Mesenchymal stem cell (in vitro differentiated cells and primary cell): Measurements from ENCODE around the gene DYNC1I1. TPM values are rescaled to one million over a fixed set of nuclear protein-coding genes. Genes with fewer than 3 reads are reported as not detected.

ENCODE experiments used
- DNase-seq: peaks from one replicate; pipeline ENCODE4 v3.0.0-alpha.2; 2013
- H2AFZ ChIP-seq: one replicate; pipeline ENCODE4 v1.6.1; 2013; ENCODE audit warnings: low read depth, mild to moderate bottlenecking, control low read depth, inconsistent platforms, low read length, moderate library complexity
- H2AK5ac ChIP-seq: 2 replicates; pipeline ENCODE4 v1.6.1; 2013; ENCODE audit warnings: low read length, moderate library complexity, mild to moderate bottlenecking, inconsistent platforms; ENCODE audit not compliant: severe bottlenecking
- H2BK120ac ChIP-seq: one replicate; pipeline ENCODE4 v1.6.1; 2013; ENCODE audit warnings: low read depth, mild to moderate bottlenecking, inconsistent platforms, low read length, moderate library complexity
- H2BK12ac ChIP-seq, 2 experiments: one replicate each; pipeline ENCODE4 v1.6.1; 2013; ENCODE audit warnings: inconsistent platforms in 2 of 2, low read length in 2 of 2, mild to moderate bottlenecking in 2 of 2, moderate library complexity in 2 of 2, control low read depth in 1 of 2
- H2BK15ac ChIP-seq: one replicate; pipeline ENCODE4 v1.6.1; 2013; ENCODE audit warnings: mild to moderate bottlenecking, low read depth, inconsistent platforms; ENCODE audit not compliant: poor library complexity, severe bottlenecking
- H2BK5ac ChIP-seq: 2 replicates; pipeline ENCODE4 v1.6.1; 2013; ENCODE audit warnings: low read depth, mild to moderate bottlenecking, low read length, control low read depth, inconsistent platforms; ENCODE audit not compliant: poor library complexity, severe bottlenecking
- H3K14ac ChIP-seq, 2 experiments: one replicate each; pipeline ENCODE4 v1.6.1; 2013; ENCODE audit warnings: inconsistent platforms in 2 of 2, low read length in 2 of 2, control low read depth in 1 of 2, mild to moderate bottlenecking in 1 of 2, moderate library complexity in 1 of 2
- H3K18ac ChIP-seq, 2 experiments: one replicate each; pipeline ENCODE4 v1.6.1; 2013; ENCODE audit warnings: inconsistent platforms in 2 of 2, low read length in 2 of 2, control low read depth in 1 of 2, low read depth in 1 of 2, mild to moderate bottlenecking in 1 of 2
- H3K23ac ChIP-seq, 2 experiments: one replicate each; pipeline ENCODE4 v1.6.1; 2013; ENCODE audit warnings: inconsistent platforms in 2 of 2, low read length in 2 of 2, mild to moderate bottlenecking in 2 of 2, moderate library complexity in 2 of 2, control low read depth in 1 of 2
- H3K27ac ChIP-seq: 2 replicates; pipeline ENCODE4 v1.5.1; 2013; ENCODE audit warnings: mild to moderate bottlenecking, moderate library complexity, low read length, control low read depth, inconsistent platforms; ENCODE audit not compliant: poor library complexity, severe bottlenecking
- H3K27me3 ChIP-seq, 2 experiments: 2 replicates each; pipeline versions ENCODE4 v1.6.1 to v1.7.0; 2013; ENCODE audit warnings: low read length in 2 of 2, mild to moderate bottlenecking in 2 of 2, moderate library complexity in 2 of 2, control low read depth in 1 of 2, inconsistent platforms in 1 of 2; ENCODE audit not compliant: control insufficient read depth in 1 of 2, insufficient read depth in 1 of 2
- H3K36me3 ChIP-seq, 2 experiments: 2 replicates each; pipeline versions ENCODE4 v1.6.1 to v1.7.0; 2013; ENCODE audit warnings: low read length in 2 of 2, control low read depth in 1 of 2, inconsistent platforms in 1 of 2, low read depth in 1 of 2, mild to moderate bottlenecking in 1 of 2; ENCODE audit not compliant: insufficient read depth in 2 of 2, control insufficient read depth in 1 of 2
- H3K4ac ChIP-seq, 2 experiments: one replicate each; pipeline ENCODE4 v1.6.1; 2013; ENCODE audit warnings: inconsistent platforms in 2 of 2, low read length in 2 of 2, mild to moderate bottlenecking in 2 of 2, moderate library complexity in 2 of 2, control low read depth in 1 of 2, low read depth in 1 of 2
- H3K4me1 ChIP-seq: 2 replicates; pipeline ENCODE4 v1.6.1; 2013; ENCODE audit warnings: low read depth, low read length, control low read depth; ENCODE audit not compliant: control insufficient read depth, insufficient read depth
- H3K4me2 ChIP-seq: 2 replicates; pipeline ENCODE4 v1.6.1; 2013; ENCODE audit warnings: low read length, mild to moderate bottlenecking, inconsistent platforms; ENCODE audit not compliant: poor library complexity, severe bottlenecking
- H3K4me3 ChIP-seq, 2 experiments: 2 replicates each; pipeline versions ENCODE4 v1.5.1 to v1.7.0; 2013; ENCODE audit warnings: low read length in 2 of 2, mild to moderate bottlenecking in 2 of 2, control low read depth in 1 of 2, low read depth in 1 of 2; ENCODE audit not compliant: insufficient read depth in 1 of 2
- H3K79me1 ChIP-seq: replicated peaks from 2 replicates; pipeline ENCODE4 v1.6.1; 2013; ENCODE audit warnings: mild to moderate bottlenecking, control low read depth, low read length, inconsistent platforms; ENCODE audit not compliant: poor library complexity, severe bottlenecking
- H3K9ac ChIP-seq: 2 replicates; pipeline ENCODE4 v1.7.0; 2013; ENCODE audit warnings: mild to moderate bottlenecking, low read length, moderate library complexity
- H3K9me3 ChIP-seq: 2 replicates; pipeline ENCODE4 v1.7.0; 2013; ENCODE audit warnings: mild to moderate bottlenecking, low read length; ENCODE audit not compliant: control insufficient read depth
- H4K8ac ChIP-seq: one replicate; pipeline ENCODE4 v1.6.1; 2013; ENCODE audit warnings: inconsistent platforms, mild to moderate bottlenecking, low read length, moderate library complexity
- H4K91ac ChIP-seq: one replicate; pipeline ENCODE4 v1.6.1; 2013; ENCODE audit warnings: mild to moderate bottlenecking, low read length, inconsistent platforms
- WGBS: methylation state at CpG from one replicate; pipeline ENCODE4 v1.1.7; 2013; ENCODE audit warnings: mixed read lengths; 5-methylcytosine and 5-hydroxymethylcytosine counted together
- polyA plus RNA-seq, 2 experiments: library from polyadenylated mRNA; stranded (reverse); fragments of 200-250 nt; gene quantifications; one replicate each; pipeline ENCODE4 v1.2.3, GENCODE V29; 2013

DYNC1I1 gene
- polyA plus RNA-seq (2013, experiment 1 of 2): 0.87 TPM
- polyA plus RNA-seq (2013, experiment 2 of 2): 1.2 TPM

- H3K27ac ChIP-seq: no peak within 1 kb of the TSS
- H3K4me3 ChIP-seq: peak within 1 kb of the TSS; percentile 71 to 80
- H3K18ac ChIP-seq: peak within 1 kb of the TSS; percentile 49 to 62
- peaks cover 8% of the 10 kb centered on the region for H3K4me1 ChIP-seq
- peak within 1 kb of the TSS in 1 of 2 experiments; percentile 69 for H2BK12ac ChIP-seq
- H3K9me3 ChIP-seq: no peaks in the 10 kb centered on the region
- H3K27me3 ChIP-seq: peaks cover 4 to 8% of the 10 kb centered on the region in 2 experiments
- peak within 1 kb of the TSS; percentile 15 for H2AFZ ChIP-seq
- H4K91ac ChIP-seq: no peak within 1 kb of the TSS
- no peak within 1 kb of the TSS for H2BK5ac ChIP-seq
- H3K9ac ChIP-seq: peak within 1 kb of the TSS; percentile 65
- H3K79me1 ChIP-seq: no peaks in the 10 kb centered on the region
- under 1% methylated on average over 15 of the region's 49 CpGs for WGBS
- H2BK15ac ChIP-seq: no peak within 1 kb of the TSS
- H4K8ac ChIP-seq: peak within 1 kb of the TSS; percentile 42
- H3K14ac ChIP-seq: peak within 1 kb of the TSS in 1 of 2 experiments; percentile 86
- H3K36me3 ChIP-seq: no peaks in the 10 kb centered on the region
- H3K4me2 ChIP-seq: peak within 1 kb of the TSS; percentile 94
- no peak within 1 kb of the TSS for H3K4ac ChIP-seq
- peak; percentile 64 for DNase-seq
- no peak within 1 kb of the TSS for H2AK5ac ChIP-seq
- peak within 1 kb of the TSS; percentile 24 for H2BK120ac ChIP-seq
- peak within 1 kb of the TSS in 1 of 2 experiments; percentile 40 for H3K23ac ChIP-seq
These were observed at the start of gene DYNC1I1 for GRCh38 chr7:95772298-95772770. Gene DYNC1I1 (plus strand): TSS chr7:95772554. CDS start chr7:95804730, 32,176 bp downstream.

GRCh38 chr7:95723583-95724180, 48.7 kb upstream of the DYNC1I1 start:
- H2AFZ ChIP-seq: no peak overlapping the region
- no peaks in the 10 kb centered on the region for H3K9me3 ChIP-seq
- H3K4me3 ChIP-seq: no peak overlapping the region
- H3K18ac ChIP-seq: no peak overlapping the region
- no peak overlapping the region for H2BK12ac ChIP-seq
- no CpG with 5 or more reads among the region's 2 CpGs for WGBS
- H2BK120ac ChIP-seq: no peak overlapping the region
- H4K8ac ChIP-seq: no peak overlapping the region
- no peak overlapping the region for H3K4ac ChIP-seq
- no peak overlapping the region for H3K4me2 ChIP-seq
- H4K91ac ChIP-seq: no peak overlapping the region
- H2BK5ac ChIP-seq: no peak overlapping the region
- H2BK15ac ChIP-seq: no peak overlapping the region
- no peak overlapping the region for H3K14ac ChIP-seq
- no peak overlapping the region for H2AK5ac ChIP-seq
- no peak overlapping the region for H3K9ac ChIP-seq
- no peak overlapping the region for H3K27ac ChIP-seq
- peak; percentile 67 for DNase-seq
- peaks cover 5 to 11% of the 10 kb centered on the region in 2 experiments for H3K27me3 ChIP-seq
- no peaks in the 10 kb centered on the region for H3K36me3 ChIP-seq
- H3K23ac ChIP-seq: no peak overlapping the region
- H3K4me1 ChIP-seq: no peaks in the 10 kb centered on the region
- no peaks in the 10 kb centered on the region for H3K79me1 ChIP-seq

GRCh38 chr7:95725205-95725604, 47.1 kb upstream of the DYNC1I1 start:
- Histone ChIP-seq H3K14ac (no peak overlapping the region), H3K23ac (peak overlapping the region in 1 of 2 experiments; percentile 77), H4K8ac (no peak overlapping the region), H4K91ac (no peak overlapping the region), H3K4me3 (no peak overlapping the region), H3K79me1 (no peaks in the 10 kb centered on the region), H3K27me3 (peaks cover 5 to 11% of the 10 kb centered on the region in 2 experiments), H3K27ac (no peak overlapping the region), H2AFZ (no peak overlapping the region), H2BK120ac (no peak overlapping the region), H2AK5ac (no peak overlapping the region), H2BK5ac (no peak overlapping the region), H3K18ac (no peak overlapping the region), H3K36me3 (no peaks in the 10 kb centered on the region), H2BK12ac (no peak overlapping the region), H3K9ac (no peak overlapping the region), H2BK15ac (no peak overlapping the region), H3K4me2 (no peak overlapping the region), H3K4me1 (no peaks in the 10 kb centered on the region), H3K9me3 (no peaks in the 10 kb centered on the region), H3K4ac (no peak overlapping the region)
- WGBS: 88% methylated on average over 1 of the region's 1 CpG
- no peak for DNase-seq

- H4K91ac ChIP-seq: no peak overlapping the region
- H3K27me3 ChIP-seq: peaks cover 5 to 15% of the 10 kb centered on the region in 2 experiments
- no peak overlapping the region for H2BK15ac ChIP-seq
These were observed 41.7 kb upstream of the DYNC1I1 start for GRCh38 chr7:95730493-95731280.

More at GRCh38 chr7:95730493-95731280, 41.7 kb upstream of the DYNC1I1 start:
- Histone ChIP-seq H3K79me1 (no peaks in the 10 kb centered on the region), H3K4me2 (no peak overlapping the region), H3K9ac (no peak overlapping the region), H4K8ac (no peak overlapping the region), H3K14ac (no peak overlapping the region), H3K4me1 (no peaks in the 10 kb centered on the region), H3K36me3 (no peaks in the 10 kb centered on the region), H2BK5ac (no peak overlapping the region), H2AK5ac (no peak overlapping the region), H3K4me3 (no peak overlapping the region), H3K4ac (no peak overlapping the region), H3K23ac (no peak overlapping the region), H2BK12ac (no peak overlapping the region), H3K18ac (no peak overlapping the region), H2BK120ac (no peak overlapping the region), H3K27ac (no peak overlapping the region), H2AFZ (no peak overlapping the region), H3K9me3 (no peaks in the 10 kb centered on the region)
- WGBS: 94% methylated on average over 3 of the region's 4 CpGs
- no peak for DNase-seq
